Natural killer cell (primary cell): ENCODE results near the gene TTC28. TPM values are rescaled to one million over a fixed set of nuclear protein-coding genes. Genes with fewer than 3 reads are reported as not detected.

ENCODE experiments used
- ATAC-seq, 3 donors: fragments of 150-1000 bp in 2 of 3; fragments of 200-7000 bp in 1 of 3; cut with Tn5 transposase; 1 replicate in 1 of 3; 2 replicates in 2 of 3; pipeline ENCODE4 v1.10.0; 2021; ENCODE audit warnings: mild to moderate bottlenecking in 2 of 3, moderate library complexity in 2 of 3
- DNase-seq, 2 donors: peaks; one replicate each; pipeline versions ENCODE4 v3.0.0 to v3.0.0-alpha.2; 2013 to 2021; ENCODE audit warnings: mixed read lengths in 1 of 2
- H3K27ac ChIP-seq: one replicate; pipeline ENCODE4 v1.5.1; 2013; ENCODE audit warnings: mild to moderate bottlenecking, low read length
- H3K27me3 ChIP-seq: one replicate; pipeline ENCODE4 v1.6.1; 2013; ENCODE audit warnings: low read length; ENCODE audit not compliant: control insufficient read depth, insufficient read depth
- H3K36me3 ChIP-seq: one replicate; pipeline ENCODE4 v1.6.1; 2013; ENCODE audit warnings: low read length; ENCODE audit not compliant: control insufficient read depth, insufficient read depth
- H3K4me1 ChIP-seq: one replicate; pipeline ENCODE4 v1.6.1; 2013; ENCODE audit warnings: low read length; ENCODE audit not compliant: control insufficient read depth, insufficient read depth
- H3K4me3 ChIP-seq: one replicate; pipeline ENCODE4 v1.5.1; 2013; ENCODE audit warnings: low read length
- H3K9me3 ChIP-seq: one replicate; pipeline ENCODE4 v1.6.1; 2013; ENCODE audit warnings: low read length; ENCODE audit not compliant: control insufficient read depth, insufficient read depth
- H3K27ac Mint-ChIP-seq, 2 donors: one replicate each; pipeline ENCODE4 v1.8.0; 2022; ENCODE audit warnings: mild to moderate bottlenecking in 2 of 2, mixed read lengths in 2 of 2, moderate library complexity in 1 of 2
- H3K27me3 Mint-ChIP-seq, 2 donors: one replicate each; pipeline ENCODE4 v1.8.0; 2022; ENCODE audit warnings: low read depth in 2 of 2, mixed read lengths in 2 of 2
- H3K36me3 Mint-ChIP-seq: one replicate; pipeline ENCODE4 v1.8.0; 2022; ENCODE audit warnings: mixed read lengths
- H3K4me1 Mint-ChIP-seq, 2 donors: one replicate each; pipeline ENCODE4 v1.8.0; 2022; ENCODE audit warnings: mixed read lengths in 2 of 2
- H3K4me3 Mint-ChIP-seq: one replicate; pipeline ENCODE4 v1.8.0; 2022; ENCODE audit warnings: mild to moderate bottlenecking, moderate library complexity, mixed read lengths
- H3K9me3 Mint-ChIP-seq, 2 donors: one replicate each; pipeline ENCODE4 v1.8.0; 2022; ENCODE audit warnings: mixed read lengths in 2 of 2
- CTCF ChIP-seq: fragments of 200-600 bp; IDR thresholded peaks from one replicate; pipeline ENCODE4 v1.8.0; 2022; ENCODE audit warnings: antibody characterized with exemption
- WGBS: methylation state at CpG from one replicate; pipeline ENCODE4 v1.1.7; 2013; ENCODE audit warnings: missing lambda C conversion rate; ENCODE audit not compliant: insufficient coverage; 5-methylcytosine and 5-hydroxymethylcytosine counted together
- intact Hi-C: fragments of 100-400 bp; cut with micrococcal nuclease; formaldehyde crosslinking; loops from one replicate; pipeline ENCODE4 v1.14.2; 2022
- total RNA-seq, 4 donors: library from RNA; stranded (reverse); fragments of 120-200 nt in 1 of 4; gene quantifications; one replicate each; pipeline versions ENCODE4 v1.2.3 to v1.2.4, GENCODE V29; 2013 to 2022

TTC28 gene
- total RNA-seq, 3 donors from 2014 or later (not counting 1 experiment from before 2014, with no cell fraction given), result 4.1 to 10.0 (median 8.6) TPM

GRCh38 chr22:28581016-28581415 lies 98.6 kb downstream of the TTC28 start:
- H3K4me1 ChIP-seq, result no peaks in the 10 kb centered on the region
- H3K4me3 ChIP-seq, result no peak overlapping the region
- peaks cover 19 to 45% of the 10 kb centered on the region in 2 donors for H3K27me3 Mint-ChIP-seq
- no peaks in the 10 kb centered on the region for H3K36me3 ChIP-seq
- H3K27ac ChIP-seq, result no peak overlapping the region
- no peaks in the 10 kb centered on the region for H3K4me1 Mint-ChIP-seq
- no peaks in the 10 kb centered on the region for H3K9me3 ChIP-seq
- intact Hi-C loops, result no loop called here
- WGBS, result 70% methylated on average over 2 of the region's 8 CpGs
- H3K4me3 Mint-ChIP-seq, result no peak overlapping the region
- TF ChIP-seq CTCF, result no peak
- no peak overlapping the region for H3K27ac Mint-ChIP-seq
- no peaks in the 10 kb centered on the region for H3K9me3 Mint-ChIP-seq
- ATAC-seq (no peak), DNase-seq (no peak)
- H3K36me3 Mint-ChIP-seq, result no peaks in the 10 kb centered on the region
- peaks cover 8% of the 10 kb centered on the region for H3K27me3 ChIP-seq

GRCh38 chr22:28576162-28576561 lies 103.5 kb downstream of the TTC28 start:
- TF ChIP-seq CTCF, result no peak
- Histone ChIP-seq H3K9me3 (no peaks in the 10 kb centered on the region), H3K4me1 (no peaks in the 10 kb centered on the region), H3K4me3 (no peak overlapping the region), H3K27me3 (peaks cover 8% of the 10 kb centered on the region), H3K36me3 (no peaks in the 10 kb centered on the region), H3K27ac (no peak overlapping the region)
- no peaks in the 10 kb centered on the region for H3K4me1 Mint-ChIP-seq
- H3K27me3 Mint-ChIP-seq, result peaks cover 27 to 50% of the 10 kb centered on the region in 2 donors
- no peak overlapping the region for H3K4me3 Mint-ChIP-seq
- 100% methylated on average over 1 of the region's 3 CpGs for WGBS
- intact Hi-C loops, result no loop called here
- ATAC-seq (no peak), DNase-seq (no peak)
- no peak overlapping the region for H3K27ac Mint-ChIP-seq
- H3K36me3 Mint-ChIP-seq, result no peaks in the 10 kb centered on the region
- no peaks in the 10 kb centered on the region for H3K9me3 Mint-ChIP-seq

- no peaks in the 10 kb centered on the region for H3K9me3 ChIP-seq
- DNase-seq, result no peak
- Mint-ChIP-seq H3K36me3 (no peaks in the 10 kb centered on the region), H3K9me3 (no peaks in the 10 kb centered on the region), H3K4me3 (no peak overlapping the region), H3K27ac (no peak overlapping the region), H3K4me1 (no peaks in the 10 kb centered on the region), H3K27me3 (peaks cover 24 to 50% of the 10 kb centered on the region in 2 donors)
- no peak for TF ChIP-seq CTCF
- H3K27ac ChIP-seq, result no peak overlapping the region
- no peaks in the 10 kb centered on the region for H3K36me3 ChIP-seq
- ATAC-seq, result no peak
- intact Hi-C loops, result no loop called here
- 86% methylated on average over 1 of the region's 4 CpGs for WGBS
- H3K27me3 ChIP-seq, result peaks cover 8% of the 10 kb centered on the region
- H3K4me3 ChIP-seq, result no peak overlapping the region
- H3K4me1 ChIP-seq, result no peaks in the 10 kb centered on the region
Measured at GRCh38 chr22:28574159-28574788, 105.4 kb downstream of the TTC28 start.
